Measurements from ENCODE around the gene MBOAT7. TPM values are rescaled to one million over a fixed set of nuclear protein-coding genes. Genes with fewer than 3 reads are reported as not detected.

Gene MBOAT7
- total RNA-seq, 2 experiments from 2014 or later = 18.1 to 25.0 TPM

DNA sequence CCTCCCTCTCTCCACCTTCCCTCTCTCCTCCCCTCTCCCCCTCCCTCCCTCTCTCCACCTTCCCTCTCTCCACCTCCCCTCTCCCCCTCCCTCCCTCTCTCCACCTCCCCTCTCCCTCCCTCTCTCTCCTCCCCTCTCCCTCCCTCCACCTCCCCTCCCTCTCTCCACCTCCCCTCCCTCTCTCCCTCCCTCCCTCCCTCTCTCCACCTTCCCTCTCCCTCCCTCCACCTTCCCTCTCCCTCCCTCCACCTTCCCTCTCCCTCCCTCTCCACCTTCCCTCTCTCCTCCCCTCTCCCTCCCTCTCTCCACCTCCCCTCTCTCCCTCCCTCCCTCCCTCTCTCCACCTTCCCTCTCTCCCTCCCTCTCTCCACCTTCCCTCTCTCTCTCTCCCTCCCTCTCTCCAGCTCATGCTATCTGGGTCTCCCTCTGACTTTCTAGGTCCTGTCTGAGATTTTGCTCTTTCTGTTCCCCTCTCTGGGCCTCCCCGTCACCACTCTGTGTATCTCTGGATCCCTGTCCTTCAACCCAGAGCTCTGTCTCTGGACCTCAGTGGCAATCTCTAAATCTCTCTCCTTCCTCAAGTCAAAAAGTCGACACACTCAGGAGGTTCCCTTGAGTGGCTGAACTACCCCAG is 55.3 kb downstream of the MBOAT7 start:
- BruUV-seq (replicated peaks) = no TSS peak
- H3K4me3 ChIP-seq (ENCODE audit: low read depth, low read length, poor library complexity, severe bottlenecking) = no peak overlapping the region
- H3K9me2 ChIP-seq (ENCODE audit: insufficient read depth, low read length) = no peaks in the 10 kb centered on the region
- no peaks in the 10 kb centered on the region for H3K9me3 ChIP-seq (ENCODE audit: low read length)
- peaks cover 14% of the 10 kb centered on the region for H3K4me1 ChIP-seq (ENCODE audit: insufficient read depth, low read length, poor library complexity, severe bottlenecking)
- POLR2A ChIA-PET = no interaction called here
- CTCF ChIA-PET (ENCODE audit: unreplicated experiment) = no interaction called here
- no peak overlapping the region for H2AFZ ChIP-seq (ENCODE audit: low read length)
- no peaks in the 10 kb centered on the region for H4K20me1 ChIP-seq (ENCODE audit: insufficient read depth, low read length)
- peaks cover 14% of the 10 kb centered on the region for H3K79me2 ChIP-seq (ENCODE audit: insufficient read depth, low read depth, low read length)
- TF ChIP-seq, protein P1, sequence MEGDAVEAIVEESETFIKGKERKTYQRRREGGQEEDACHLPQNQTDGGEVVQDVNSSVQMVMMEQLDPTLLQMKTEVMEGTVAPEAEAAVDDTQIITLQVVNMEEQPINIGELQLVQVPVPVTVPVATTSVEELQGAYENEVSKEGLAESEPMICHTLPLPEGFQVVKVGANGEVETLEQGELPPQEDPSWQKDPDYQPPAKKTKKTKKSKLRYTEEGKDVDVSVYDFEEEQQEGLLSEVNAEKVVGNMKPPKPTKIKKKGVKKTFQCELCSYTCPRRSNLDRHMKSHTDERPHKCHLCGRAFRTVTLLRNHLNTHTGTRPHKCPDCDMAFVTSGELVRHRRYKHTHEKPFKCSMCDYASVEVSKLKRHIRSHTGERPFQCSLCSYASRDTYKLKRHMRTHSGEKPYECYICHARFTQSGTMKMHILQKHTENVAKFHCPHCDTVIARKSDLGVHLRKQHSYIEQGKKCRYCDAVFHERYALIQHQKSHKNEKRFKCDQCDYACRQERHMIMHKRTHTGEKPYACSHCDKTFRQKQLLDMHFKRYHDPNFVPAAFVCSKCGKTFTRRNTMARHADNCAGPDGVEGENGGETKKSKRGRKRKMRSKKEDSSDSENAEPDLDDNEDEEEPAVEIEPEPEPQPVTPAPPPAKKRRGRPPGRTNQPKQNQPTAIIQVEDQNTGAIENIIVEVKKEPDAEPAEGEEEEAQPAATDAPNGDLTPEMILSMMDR (conservative IDR thresholded peaks at IDR 0.05; ENCODE audit: low read length) = no peak
- TF ChIP-seq EZH2phosphoT487 (IDR thresholded peaks at IDR 0.05; ENCODE audit: borderline replicate concordance, low read depth, low read length) = no peak
- no peak for DNase-seq (ENCODE audit: low spot score)
- no peak overlapping the region for H3K27ac ChIP-seq (ENCODE audit: low read depth, low read length, poor library complexity, severe bottlenecking)
- no peak overlapping the region for H3K4me2 ChIP-seq (ENCODE audit: low read length)
- intact Hi-C loops (cut with micrococcal nuclease; ENCODE audit: unreplicated experiment) = no loop called here
- H3K36me3 ChIP-seq (ENCODE audit: insufficient read depth, low read length) = peaks cover 25% of the 10 kb centered on the region

- Histone ChIP-seq H3K79me2 (ENCODE audit: insufficient read depth, low read depth, low read length) (peaks cover 8% of the 10 kb centered on the region; the same call in 1 of the 2 replicates), H3K27ac (ENCODE audit: low read depth, low read length, poor library complexity, severe bottlenecking) (no peak overlapping the region), H3K36me3 (ENCODE audit: insufficient read depth, low read length) (peaks cover 29% of the 10 kb centered on the region), H4K20me1 (ENCODE audit: insufficient read depth, low read length) (no peaks in the 10 kb centered on the region), H3K9me3 (ENCODE audit: low read length) (no peaks in the 10 kb centered on the region), H2AFZ (ENCODE audit: low read length) (no peak overlapping the region), H3K9me2 (ENCODE audit: insufficient read depth, low read length) (no peaks in the 10 kb centered on the region), H3K4me2 (ENCODE audit: low read length) (no peak overlapping the region), H3K4me3 (ENCODE audit: low read depth, low read length, poor library complexity, severe bottlenecking) (no peak overlapping the region), H3K4me1 (ENCODE audit: insufficient read depth, low read length, poor library complexity, severe bottlenecking) (peaks cover 8% of the 10 kb centered on the region)
- ChIA-PET POLR2A (no interaction called here), CTCF (ENCODE audit: unreplicated experiment) (no interaction called here)
- no peak for DNase-seq (ENCODE audit: low spot score)
- intact Hi-C loops (cut with micrococcal nuclease; ENCODE audit: unreplicated experiment) = no loop called here
- no TSS peak for BruUV-seq (replicated peaks)
- TF ChIP-seq EZH2phosphoT487 (IDR thresholded peaks at IDR 0.05; ENCODE audit: borderline replicate concordance, low read depth, low read length) = no peak
- TF ChIP-seq, protein P1 (conservative IDR thresholded peaks at IDR 0.05; ENCODE audit: low read length) = no peak
Measured at GRCh38 chr19:54133312-54133956, 55.9 kb downstream of the MBOAT7 start.

GRCh38 chr19:54129617-54129996 is 59.8 kb downstream of the MBOAT7 start:
- no peak overlapping the region for H2AFZ ChIP-seq (ENCODE audit: low read length)
- peaks cover 58% of the 10 kb centered on the region for H3K36me3 ChIP-seq (ENCODE audit: insufficient read depth, low read length)
- no peak for TF ChIP-seq EZH2phosphoT487 (IDR thresholded peaks at IDR 0.05; ENCODE audit: borderline replicate concordance, low read depth, low read length)
- TF ChIP-seq, protein P1 (conservative IDR thresholded peaks at IDR 0.05; ENCODE audit: low read length) = no peak
- no peak overlapping the region for H3K4me2 ChIP-seq (ENCODE audit: low read length)
- no peaks in the 10 kb centered on the region for H3K79me2 ChIP-seq (ENCODE audit: insufficient read depth, low read depth, low read length)
- intact Hi-C loops (cut with micrococcal nuclease; ENCODE audit: unreplicated experiment) = no loop called here
- POLR2A ChIA-PET = no interaction called here
- no peaks in the 10 kb centered on the region for H3K4me1 ChIP-seq (ENCODE audit: insufficient read depth, low read length, poor library complexity, severe bottlenecking)
- H3K9me3 ChIP-seq (ENCODE audit: low read length) = no peaks in the 10 kb centered on the region
- H3K27ac ChIP-seq (ENCODE audit: low read depth, low read length, poor library complexity, severe bottlenecking) = no peak overlapping the region
- DNase-seq (ENCODE audit: low spot score) = no peak
- no peaks in the 10 kb centered on the region for H4K20me1 ChIP-seq (ENCODE audit: insufficient read depth, low read length)
- no TSS peak for BruUV-seq (replicated peaks)
- H3K4me3 ChIP-seq (ENCODE audit: low read depth, low read length, poor library complexity, severe bottlenecking) = no peak overlapping the region
- no peaks in the 10 kb centered on the region for H3K9me2 ChIP-seq (ENCODE audit: insufficient read depth, low read length)
- CTCF ChIA-PET (ENCODE audit: unreplicated experiment) = no interaction called here
